ENCODE results near the gene AGPAT3. TPM values are rescaled to one million over a fixed set of nuclear protein-coding genes. Genes with fewer than 3 reads are reported as not detected.

The AGPAT3 gene
- total and polyA plus RNA-seq, 5 donors from 2014 or later: 13.3 to 67.8 (median 18.1) TPM

DNA sequence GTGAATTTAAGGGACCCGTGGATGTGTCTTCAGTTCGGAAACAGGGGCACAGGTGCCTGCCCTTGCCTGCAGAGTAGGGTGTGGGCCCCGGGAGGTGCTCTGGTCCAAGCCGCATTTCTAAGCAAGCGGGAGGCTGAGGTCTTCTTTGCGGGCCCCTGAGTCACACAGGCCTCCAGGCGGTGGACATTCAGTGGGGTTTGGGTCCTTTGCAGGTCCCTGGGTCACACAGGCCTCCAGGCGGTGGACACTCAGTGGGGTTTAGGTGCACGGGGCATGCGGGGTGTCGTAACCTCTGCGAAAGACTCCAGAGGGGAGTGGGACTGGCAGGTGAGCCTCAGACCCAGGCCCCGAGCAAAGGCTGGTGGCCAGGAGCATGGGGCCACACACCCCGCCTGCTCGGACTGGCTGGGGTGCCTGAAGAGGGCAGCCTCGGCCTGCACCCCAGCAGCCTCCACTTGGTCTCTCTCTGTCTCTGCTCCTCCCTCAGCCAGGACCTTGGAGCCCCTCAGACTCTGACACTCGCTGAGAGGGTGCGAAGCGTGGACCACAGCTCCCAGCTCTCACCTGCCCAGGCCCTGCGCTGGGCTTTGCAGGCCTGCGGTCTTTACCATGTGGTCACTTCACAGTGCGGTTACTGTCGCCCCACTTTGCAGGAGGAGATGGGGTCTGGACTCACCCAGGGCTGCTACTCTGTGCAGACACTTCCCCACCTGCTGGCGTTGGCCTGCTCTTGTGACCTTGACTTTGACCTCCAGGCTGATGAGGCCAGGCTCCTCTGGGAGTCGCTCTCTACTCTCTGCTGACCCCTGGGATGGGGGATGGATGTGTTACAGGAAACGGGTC lies 6.0 kb upstream of the AGPAT3 start:
- peaks cover 0 to 2% (median 0%) of the 10 kb centered on the region in 7 donors for H3K9me3 Mint-ChIP-seq
- Histone ChIP-seq H3K27me3 (ENCODE audit: control insufficient read depth, insufficient read depth, low read length) (no peaks in the 10 kb centered on the region), H3K4me3 (ENCODE audit: low read depth, low read length) (no peak overlapping the region), H3K36me3 (ENCODE audit: control insufficient read depth, insufficient read depth, low read length) (no peaks in the 10 kb centered on the region), H3K27ac (ENCODE audit: insufficient read depth, low read length, poor library complexity, severe bottlenecking) (no peak overlapping the region), H3K9me3 (ENCODE audit: control insufficient read depth in 2 of 2, low read length in 2 of 2) (no peaks in the 10 kb centered on the region), H3K4me1 (ENCODE audit: control insufficient read depth, insufficient read depth, low read length, poor library complexity, severe bottlenecking) (peaks cover 9% of the 10 kb centered on the region)
- H3K4me3 Mint-ChIP-seq: no peak overlapping the region
- peaks cover 13% of the 10 kb centered on the region for H3K27me3 Mint-ChIP-seq
- ATAC-seq (ENCODE audit: low read depth in 2 of 2) (no peak), DNase-seq (no peak)
- H3K36me3 Mint-ChIP-seq: no peaks in the 10 kb centered on the region
- H3K4me1 Mint-ChIP-seq: peaks cover 0 to 22% (median 10%) of the 10 kb centered on the region in 4 donors
- no peak overlapping the region for H3K27ac Mint-ChIP-seq

- Mint-ChIP-seq H3K27me3 (peaks cover 13% of the 10 kb centered on the region), H3K36me3 (no peaks in the 10 kb centered on the region), H3K9me3 (peaks cover 0 to 2% (median 0%) of the 10 kb centered on the region in 7 donors), H3K27ac (no peak overlapping the region), H3K4me1 (peaks cover 0 to 21% (median 10%) of the 10 kb centered on the region in 4 donors), H3K4me3 (peak overlapping the region in 1 of 4 donors; percentile 8)
- Histone ChIP-seq H3K36me3 (ENCODE audit: control insufficient read depth, insufficient read depth, low read length) (no peaks in the 10 kb centered on the region), H3K4me1 (ENCODE audit: control insufficient read depth, insufficient read depth, low read length, poor library complexity, severe bottlenecking) (peaks cover 13% of the 10 kb centered on the region), H3K4me3 (ENCODE audit: low read depth, low read length) (no peak overlapping the region), H3K9me3 (ENCODE audit: control insufficient read depth in 2 of 2, low read length in 2 of 2) (no peaks in the 10 kb centered on the region), H3K27me3 (ENCODE audit: control insufficient read depth, insufficient read depth, low read length) (no peaks in the 10 kb centered on the region), H3K27ac (ENCODE audit: insufficient read depth, low read length, poor library complexity, severe bottlenecking) (no peak overlapping the region)
- DNase-seq (no peak), ATAC-seq (ENCODE audit: low read depth in 2 of 2) (no peak)
Observed at GRCh38 chr21:43859747-43860214, 5.2 kb upstream of the AGPAT3 start.

DNA sequence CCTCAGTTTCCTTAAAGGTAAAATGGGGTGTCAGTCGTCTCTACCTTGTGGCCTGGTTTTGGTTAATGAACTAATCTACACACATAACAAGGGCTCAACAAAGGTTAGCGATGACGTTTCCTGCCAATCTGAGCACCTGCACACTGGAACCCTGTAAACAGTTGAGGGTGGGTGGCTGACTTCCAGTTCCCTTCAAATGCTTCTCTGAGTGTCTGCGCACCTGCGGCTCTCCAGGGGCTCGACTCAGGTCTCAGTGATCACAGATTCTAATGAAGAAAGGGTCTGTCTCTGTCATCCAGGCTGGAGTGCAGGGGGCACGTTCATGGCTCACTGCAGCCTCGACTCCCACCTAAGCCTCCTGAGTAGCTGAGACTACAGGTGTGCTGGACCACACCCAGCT lies 3.3 kb upstream of the AGPAT3 start:
- Histone ChIP-seq H3K4me3 (ENCODE audit: low read depth, low read length) (no peak overlapping the region), H3K9me3 (ENCODE audit: control insufficient read depth in 2 of 2, low read length in 2 of 2) (no peaks in the 10 kb centered on the region), H3K27me3 (ENCODE audit: control insufficient read depth, insufficient read depth, low read length) (no peaks in the 10 kb centered on the region), H3K4me1 (ENCODE audit: control insufficient read depth, insufficient read depth, low read length, poor library complexity, severe bottlenecking) (peaks cover 23% of the 10 kb centered on the region), H3K36me3 (ENCODE audit: control insufficient read depth, insufficient read depth, low read length) (no peaks in the 10 kb centered on the region), H3K27ac (ENCODE audit: insufficient read depth, low read length, poor library complexity, severe bottlenecking) (no peak overlapping the region)
- Mint-ChIP-seq H3K9me3 (peaks cover 0 to 2% (median 0%) of the 10 kb centered on the region in 7 donors), H3K4me1 (peaks cover 0 to 18% (median 6%) of the 10 kb centered on the region in 4 donors), H3K4me3 (peak overlapping the region in 3 of 4 donors; percentile 35 to 87 (median 81)), H3K27ac (peak overlapping the region; percentile 35 to 79 (median 63)), H3K36me3 (no peaks in the 10 kb centered on the region), H3K27me3 (peaks cover 8% of the 10 kb centered on the region)
- DNase-seq: peak in 1 of 3 donors; percentile 71
- ATAC-seq (ENCODE audit: low read depth in 2 of 2): no peak

GRCh38 chr21:43864313-43864961 lies 586 bp upstream of the AGPAT3 start:
- H3K9me3 Mint-ChIP-seq: peaks cover 0 to 2% (median 0%) of the 10 kb centered on the region in 7 donors
- Histone ChIP-seq H3K27me3 (ENCODE audit: control insufficient read depth, insufficient read depth, low read length) (no peaks in the 10 kb centered on the region), H3K4me3 (ENCODE audit: low read depth, low read length) (no peak overlapping the region), H3K27ac (ENCODE audit: insufficient read depth, low read length, poor library complexity, severe bottlenecking) (peak overlapping the region; percentile 57), H3K36me3 (ENCODE audit: control insufficient read depth, insufficient read depth, low read length) (peaks cover 10% of the 10 kb centered on the region), H3K9me3 (ENCODE audit: control insufficient read depth in 2 of 2, low read length in 2 of 2) (no peaks in the 10 kb centered on the region), H3K4me1 (ENCODE audit: control insufficient read depth, insufficient read depth, low read length, poor library complexity, severe bottlenecking) (peaks cover 45% of the 10 kb centered on the region)
- peaks cover 14 to 45% (median 31%) of the 10 kb centered on the region in 4 donors for H3K4me1 Mint-ChIP-seq
- H3K27ac Mint-ChIP-seq: no peak overlapping the region
- peaks cover 8% of the 10 kb centered on the region for H3K27me3 Mint-ChIP-seq
- ATAC-seq (ENCODE audit: low read depth in 2 of 2) (no peak), DNase-seq (peak; percentile 9 to 59 (median 31))
- H3K36me3 Mint-ChIP-seq: peaks cover 11% of the 10 kb centered on the region
- H3K4me3 Mint-ChIP-seq: peak overlapping the region in 2 of 4 donors; percentile 52 to 87

DNA sequence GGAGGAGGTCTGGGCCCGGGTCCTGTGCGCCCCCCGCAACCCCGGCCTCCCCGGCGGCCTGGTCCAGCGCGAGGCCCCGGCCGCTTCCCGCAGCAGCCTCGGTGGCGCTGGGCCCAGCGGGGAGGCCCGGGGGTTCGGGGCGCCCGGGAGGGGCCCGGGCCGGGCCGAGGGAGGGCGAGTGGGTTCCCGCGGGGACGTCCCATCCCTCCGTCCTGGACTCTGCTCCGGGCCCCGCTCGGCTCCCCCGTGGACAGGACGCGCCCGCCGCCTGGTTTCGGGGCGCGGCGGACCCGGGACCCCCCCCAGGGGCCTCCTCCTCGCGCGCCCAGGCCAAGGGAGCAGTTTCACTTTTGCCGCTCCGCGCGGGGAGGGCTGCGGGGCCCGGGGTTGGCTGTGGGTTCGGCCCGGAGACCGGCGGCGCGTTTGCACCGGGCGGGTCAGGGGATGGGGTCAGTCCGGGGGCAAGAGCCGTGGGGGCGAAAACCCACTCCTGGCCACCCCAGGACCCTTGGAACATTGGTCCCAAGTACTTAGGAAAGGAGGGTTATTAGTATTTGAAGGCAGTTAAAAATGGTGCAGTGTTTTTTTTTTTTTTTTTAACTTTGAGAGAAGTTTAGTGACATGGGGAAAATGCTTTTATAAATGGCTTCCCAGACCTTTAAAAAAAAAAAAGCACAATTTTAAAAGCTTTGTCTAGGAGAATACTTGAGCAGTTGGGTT lies 677 bp downstream of the AGPAT3 start:
- ATAC-seq (ENCODE audit: low read depth in 2 of 2): peak; percentile 35 to 37
- peaks cover 15% of the 10 kb centered on the region for H3K36me3 ChIP-seq (ENCODE audit: control insufficient read depth, insufficient read depth, low read length)
- H3K4me3 ChIP-seq (ENCODE audit: low read depth, low read length): peak overlapping the region; percentile 86
- peaks cover 11% of the 10 kb centered on the region for H3K36me3 Mint-ChIP-seq
- H3K9me3 ChIP-seq (ENCODE audit: control insufficient read depth in 2 of 2, low read length in 2 of 2): no peaks in the 10 kb centered on the region
- H3K4me1 Mint-ChIP-seq: peaks cover 14 to 54% (median 37%) of the 10 kb centered on the region in 4 donors
- peak overlapping the region; percentile 84 for H3K27ac ChIP-seq (ENCODE audit: insufficient read depth, low read length, poor library complexity, severe bottlenecking)
- H3K27me3 ChIP-seq (ENCODE audit: control insufficient read depth, insufficient read depth, low read length): no peaks in the 10 kb centered on the region
- H3K27ac Mint-ChIP-seq: peak overlapping the region; percentile 43 to 95 (median 93)
- H3K9me3 Mint-ChIP-seq: peaks cover 0 to 2% (median 0%) of the 10 kb centered on the region in 7 donors
- peaks cover 49% of the 10 kb centered on the region for H3K4me1 ChIP-seq (ENCODE audit: control insufficient read depth, insufficient read depth, low read length, poor library complexity, severe bottlenecking)
- peak; percentile 32 to 70 (median 65) for DNase-seq
- H3K4me3 Mint-ChIP-seq: peak overlapping the region; percentile 86 to 97 (median 92)
- peaks cover 8% of the 10 kb centered on the region for H3K27me3 Mint-ChIP-seq

GRCh38 chr21:43866260-43866629 lies 1.2 kb downstream of the AGPAT3 start:
- DNase-seq (peak; percentile 24 to 66 (median 41)), ATAC-seq (ENCODE audit: low read depth in 2 of 2) (peak; percentile 42 to 48)
- peak overlapping the region; percentile 86 for H3K4me3 ChIP-seq (ENCODE audit: low read depth, low read length)
- peaks cover 16% of the 10 kb centered on the region for H3K36me3 Mint-ChIP-seq
- H3K27ac ChIP-seq (ENCODE audit: insufficient read depth, low read length, poor library complexity, severe bottlenecking): peak overlapping the region; percentile 84
- no peaks in the 10 kb centered on the region for H3K27me3 ChIP-seq (ENCODE audit: control insufficient read depth, insufficient read depth, low read length)
- peak overlapping the region; percentile 86 to 97 (median 92) for H3K4me3 Mint-ChIP-seq
- H3K27ac Mint-ChIP-seq: peak overlapping the region; percentile 91 to 95 (median 93)
- peaks cover 8% of the 10 kb centered on the region for H3K27me3 Mint-ChIP-seq
- peaks cover 49% of the 10 kb centered on the region for H3K4me1 ChIP-seq (ENCODE audit: control insufficient read depth, insufficient read depth, low read length, poor library complexity, severe bottlenecking)
- peaks cover 19 to 59% (median 42%) of the 10 kb centered on the region in 4 donors for H3K4me1 Mint-ChIP-seq
- H3K9me3 ChIP-seq (ENCODE audit: control insufficient read depth in 2 of 2, low read length in 2 of 2): no peaks in the 10 kb centered on the region
- H3K36me3 ChIP-seq (ENCODE audit: control insufficient read depth, insufficient read depth, low read length): peaks cover 20% of the 10 kb centered on the region
- peaks cover 0 to 2% (median 0%) of the 10 kb centered on the region in 7 donors for H3K9me3 Mint-ChIP-seq

DNA sequence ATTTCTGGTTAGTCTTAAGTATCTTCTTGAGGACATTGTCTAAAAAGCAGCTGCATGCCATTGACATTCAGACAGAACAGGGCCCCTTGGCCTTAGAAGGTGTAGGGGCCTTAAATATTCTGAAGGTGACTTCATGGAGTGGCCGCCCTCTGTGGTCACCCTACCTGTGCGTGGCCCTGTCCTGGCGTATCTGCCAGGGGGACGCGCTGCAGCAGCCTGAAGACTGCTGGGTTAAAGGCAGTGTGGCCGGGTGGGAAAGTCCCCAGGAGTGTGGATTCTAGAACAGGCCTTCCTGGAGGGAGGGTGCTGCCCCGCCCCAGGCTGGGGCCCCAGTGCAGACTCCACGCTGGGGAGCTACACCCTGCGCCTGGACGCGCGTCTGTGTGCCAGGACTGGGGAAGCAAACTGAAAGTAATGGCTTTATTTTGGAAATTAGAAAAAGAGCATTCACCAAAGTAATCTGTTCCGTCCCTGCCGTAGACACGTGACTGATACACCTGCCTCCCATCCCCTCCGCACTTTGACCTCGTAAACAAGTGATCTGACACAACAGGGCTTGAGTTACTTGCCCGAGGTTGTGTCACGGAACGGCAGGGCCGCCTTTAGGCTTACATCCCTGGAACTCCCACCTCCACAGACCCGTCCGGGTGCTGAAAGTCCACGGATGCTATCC lies 1.8 kb downstream of the AGPAT3 start:
- ATAC-seq (ENCODE audit: low read depth in 2 of 2) (peak; percentile 30 to 49), DNase-seq (peak; percentile 32 to 61 (median 60))
- Histone ChIP-seq H3K4me3 (ENCODE audit: low read depth, low read length) (peak overlapping the region; percentile 86), H3K27ac (ENCODE audit: insufficient read depth, low read length, poor library complexity, severe bottlenecking) (peak overlapping the region; percentile 84), H3K27me3 (ENCODE audit: control insufficient read depth, insufficient read depth, low read length) (no peaks in the 10 kb centered on the region), H3K4me1 (ENCODE audit: control insufficient read depth, insufficient read depth, low read length, poor library complexity, severe bottlenecking) (peaks cover 46% of the 10 kb centered on the region), H3K9me3 (ENCODE audit: control insufficient read depth in 2 of 2, low read length in 2 of 2) (no peaks in the 10 kb centered on the region), H3K36me3 (ENCODE audit: control insufficient read depth, insufficient read depth, low read length) (peaks cover 22% of the 10 kb centered on the region)
- H3K27me3 Mint-ChIP-seq: peaks cover 4% of the 10 kb centered on the region
- H3K4me1 Mint-ChIP-seq: peaks cover 19 to 59% (median 43%) of the 10 kb centered on the region in 4 donors
- H3K27ac Mint-ChIP-seq: peak overlapping the region; percentile 91 to 95 (median 93)
- peaks cover 18% of the 10 kb centered on the region for H3K36me3 Mint-ChIP-seq
- peaks cover 0 to 2% (median 0%) of the 10 kb centered on the region in 7 donors for H3K9me3 Mint-ChIP-seq
- peak overlapping the region; percentile 86 to 97 (median 92) for H3K4me3 Mint-ChIP-seq
